Endothelial cell of umbilical vein (primary cell): ENCODE measurements around the gene OR6C6.

Experiments used
- EZH2 ChIP-seq: IDR thresholded peaks from 2 replicates; pipeline ENCODE4 v1.6.1; 2012; ENCODE audit warnings: borderline replicate concordance, low read depth, mild to moderate bottlenecking, moderate library complexity, low read length, inconsistent platforms; ENCODE audit not compliant: severe bottlenecking
- MYC ChIP-seq: IDR thresholded peaks from one replicate; pipeline ENCODE4 v1.6.1; 2011; ENCODE audit warnings: mild to moderate bottlenecking, low read depth, low read length
- POLR2A ChIP-seq: IDR thresholded peaks from 2 replicates; pipeline ENCODE4 v1.6.1; 2012; ENCODE audit warnings: low read depth, mild to moderate bottlenecking, control low read depth, low read length
- POLR2AphosphoS5 ChIP-seq: IDR thresholded peaks from 2 replicates; pipeline ENCODE4 v1.6.1; 2012; ENCODE audit warnings: low read depth, mild to moderate bottlenecking, control low read depth, low read length, moderate library complexity; ENCODE audit not compliant: insufficient read depth
- TF ChIP-seq, protein P1 (sequence below), 2 donors: IDR thresholded peaks; 1 replicate in 1 of 2; 2 replicates in 1 of 2; pipeline ENCODE4 v1.5.1; 2011; ENCODE audit warnings: low read length in 2 of 2, mild to moderate bottlenecking in 2 of 2, moderate library complexity in 2 of 2, control low read depth in 1 of 2, inconsistent platforms in 1 of 2, low read depth in 1 of 2; ENCODE audit not compliant: insufficient read depth in 1 of 2; ENCODE audit errors: extremely low read depth in 1 of 2
- TF ChIP-seq, protein P2 (sequence below): IDR thresholded peaks from 2 replicates; pipeline ENCODE4 v1.6.1; 2011; ENCODE audit not compliant: insufficient read depth, insufficient read length

DNA sequence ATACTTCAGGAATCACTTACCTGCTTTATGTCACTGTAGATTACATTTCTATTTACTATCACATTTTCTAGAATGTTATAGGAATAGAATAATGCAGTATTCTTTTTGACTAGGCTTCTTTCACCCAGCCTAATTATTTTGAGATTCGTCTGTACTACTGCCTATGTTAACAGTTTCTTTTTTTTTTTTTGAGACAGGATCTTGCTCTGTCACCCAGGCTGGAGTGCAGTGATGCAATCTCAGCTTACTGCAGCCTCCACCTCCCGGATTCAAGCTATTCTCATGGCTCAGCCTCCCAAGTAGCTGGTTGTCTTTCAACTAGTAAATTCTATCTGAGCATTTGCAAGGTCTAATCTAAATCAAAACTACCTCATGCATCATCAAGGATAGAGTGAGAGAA, 6.4 kb downstream of the OR6C6 start:
- TF ChIP-seq, protein P1, sequence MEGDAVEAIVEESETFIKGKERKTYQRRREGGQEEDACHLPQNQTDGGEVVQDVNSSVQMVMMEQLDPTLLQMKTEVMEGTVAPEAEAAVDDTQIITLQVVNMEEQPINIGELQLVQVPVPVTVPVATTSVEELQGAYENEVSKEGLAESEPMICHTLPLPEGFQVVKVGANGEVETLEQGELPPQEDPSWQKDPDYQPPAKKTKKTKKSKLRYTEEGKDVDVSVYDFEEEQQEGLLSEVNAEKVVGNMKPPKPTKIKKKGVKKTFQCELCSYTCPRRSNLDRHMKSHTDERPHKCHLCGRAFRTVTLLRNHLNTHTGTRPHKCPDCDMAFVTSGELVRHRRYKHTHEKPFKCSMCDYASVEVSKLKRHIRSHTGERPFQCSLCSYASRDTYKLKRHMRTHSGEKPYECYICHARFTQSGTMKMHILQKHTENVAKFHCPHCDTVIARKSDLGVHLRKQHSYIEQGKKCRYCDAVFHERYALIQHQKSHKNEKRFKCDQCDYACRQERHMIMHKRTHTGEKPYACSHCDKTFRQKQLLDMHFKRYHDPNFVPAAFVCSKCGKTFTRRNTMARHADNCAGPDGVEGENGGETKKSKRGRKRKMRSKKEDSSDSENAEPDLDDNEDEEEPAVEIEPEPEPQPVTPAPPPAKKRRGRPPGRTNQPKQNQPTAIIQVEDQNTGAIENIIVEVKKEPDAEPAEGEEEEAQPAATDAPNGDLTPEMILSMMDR (IDR thresholded peaks at IDR 0.05; ENCODE audit: extremely low read depth in 1 of 2, insufficient read depth in 1 of 2, low read depth in 1 of 2, low read length in 2 of 2), result no peak
- TF ChIP-seq EZH2, result no peak
- TF ChIP-seq POLR2A, result no peak
- no peak for TF ChIP-seq MYC
- TF ChIP-seq, protein P2, sequence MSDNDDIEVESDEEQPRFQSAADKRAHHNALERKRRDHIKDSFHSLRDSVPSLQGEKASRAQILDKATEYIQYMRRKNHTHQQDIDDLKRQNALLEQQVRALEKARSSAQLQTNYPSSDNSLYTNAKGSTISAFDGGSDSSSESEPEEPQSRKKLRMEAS, result no peak
- TF ChIP-seq POLR2AphosphoS5, result no peak
